Transverse colon (tissue), 4 donors: Measurements from ENCODE around the gene ZMIZ1. TPM values are rescaled to one million over a fixed set of nuclear protein-coding genes. Genes with fewer than 3 reads are reported as not detected.

Experiments
- DNase-seq: peaks from one replicate; pipeline ENCODE4 v3.0.0-alpha.2; 2019
- H3K27ac ChIP-seq, 4 donors: fragments of 200-600 bp; sonication (generic); 2 replicates each; pipeline ENCODE4 v1.5.1; 2016 to 2018; ENCODE audit warnings: inconsistent platforms in 4 of 4
- H3K27me3 ChIP-seq: fragments of 200-600 bp; sonication (generic); 2 replicates; pipeline ENCODE4 v1.5.1; 2017; ENCODE audit warnings: inconsistent platforms
- H3K36me3 ChIP-seq, 4 donors: fragments of 200-600 bp; sonication (generic); 2 replicates each; pipeline ENCODE4 v1.5.1; 2017 to 2019; ENCODE audit warnings: inconsistent platforms in 4 of 4
- H3K4me1 ChIP-seq, 4 donors: fragments of 200-600 bp; sonication (generic); 2 replicates each; pipeline ENCODE4 v1.5.1; 2017 to 2020; ENCODE audit warnings: inconsistent platforms in 4 of 4
- H3K4me3 ChIP-seq, 4 donors: fragments of 200-600 bp; sonication (generic); 1 replicate in 1 of 4; 2 replicates in 3 of 4; pipeline versions ENCODE4 v1.5.1 to v1.6.1; 2017 to 2019; ENCODE audit warnings: inconsistent platforms in 4 of 4
- H3K9me3 ChIP-seq, 2 donors: fragments of 200-600 bp; sonication (generic); 2 replicates each; pipeline ENCODE4 v1.5.1; 2017 to 2019; ENCODE audit warnings: inconsistent platforms in 2 of 2
- CTCF ChIP-seq, 5 experiments: fragments of 200-600 bp in 3 of 5; fragments of 450-650 bp in 2 of 5; sonication (generic) in 3 of 5; IDR thresholded peaks; 1 replicate in 2 of 5; 2 replicates in 3 of 5; pipeline ENCODE4 v1.5.1; 2016 to 2017; ENCODE audit warnings: antibody characterized with exemption in 5 of 5, inconsistent platforms in 3 of 5, mild to moderate bottlenecking in 2 of 5, moderate library complexity in 1 of 5
- EP300 ChIP-seq: sonication (generic); formaldehyde crosslinking; IDR thresholded peaks from one replicate; pipeline ENCODE4 v1.6.1; 2017; ENCODE audit warnings: antibody characterized with exemption, low read depth
- POLR2A ChIP-seq: fragments of 450-650 bp; IDR thresholded peaks from one replicate; pipeline ENCODE4 v1.6.1; 2016; ENCODE audit warnings: antibody characterized with exemption, mild to moderate bottlenecking, moderate library complexity
- POLR2AphosphoS5 ChIP-seq, 3 donors: sonication (generic); formaldehyde crosslinking; IDR thresholded peaks; one replicate each; pipeline ENCODE4 v1.6.1; 2016; ENCODE audit warnings: antibody characterized with exemption in 3 of 3
- WGBS, 2 donors: methylation state at CpG; one replicate each; pipeline ENCODE4 v1.1.5; 2018; ENCODE audit warnings: low coverage in 1 of 2; 5-methylcytosine and 5-hydroxymethylcytosine counted together
- in situ Hi-C, 4 donors: fragments of 200-750 bp; cut with MboI; loops; one replicate each; pipeline versions ENCODE4 v1.15.0 to v1.15.1; 2017; ENCODE audit warnings: low sequenced_read_pairs in 3 of 4, low pct_ligation_motif_present in 1 of 4, low pct_unique_long_range_greater_than_20kb in 1 of 4
- intact Hi-C: fragments of 100-400 bp; cut with DNase I; formaldehyde crosslinking; loops from one replicate; pipeline ENCODE4 v1.15.1; 2023; ENCODE audit warnings: low total_unique reads
- total RNA-seq, 4 donors: library from RNA; depleted of rRNA; stranded (reverse); fragments of >200 nt; gene quantifications; one replicate each; pipeline ENCODE4 v1.1.0, GENCODE V29; 2016

ZMIZ1 gene
- total RNA-seq, 4 donors from 2014 or later: 32.0 to 108 (median 63.0) TPM

- in situ Hi-C loops: no loop called here
- TF ChIP-seq EP300 (no peak), CTCF (IDR thresholded peaks at IDR 0.05) (no peak), POLR2AphosphoS5 (IDR thresholded peaks at IDR 0.05) (no peak), POLR2A (no peak)
Measured at GRCh38 chr10:79334573-79334972, 265.8 kb downstream of the ZMIZ1 start.

GRCh38 chr10:79335094-79335469 lies 266.3 kb downstream of the ZMIZ1 start:
- Histone ChIP-seq H3K27me3 (no peaks in the 10 kb centered on the region), H3K36me3 (no peaks in the 10 kb centered on the region), H3K9me3 (no peaks in the 10 kb centered on the region), H3K4me3 (no peak overlapping the region), H3K27ac (no peak overlapping the region), H3K4me1 (peaks cover 0 to 12% (median 3%) of the 10 kb centered on the region in 4 donors)
- intact Hi-C loops (no loop called here), in situ Hi-C loops (no loop called here)
- no peak for TF ChIP-seq POLR2A
- TF ChIP-seq CTCF (IDR thresholded peaks at IDR 0.05): no peak
- no peak for TF ChIP-seq EP300
- TF ChIP-seq POLR2AphosphoS5 (IDR thresholded peaks at IDR 0.05): no peak
- DNase-seq: no peak
- 86% methylated on average over 2 of the region's 2 CpGs; no CpG with 5 or more reads in 1 of the 2 donors for WGBS, 2 donors

More at GRCh38 chr10:79334573-79334972, 265.8 kb downstream of the ZMIZ1 start:
- 94 to 100% methylated on average over 2 of the region's 2 CpGs for WGBS, 2 donors
- intact Hi-C loops: no loop called here
- no peaks in the 10 kb centered on the region for H3K36me3 ChIP-seq
- no peaks in the 10 kb centered on the region for H3K27me3 ChIP-seq
- DNase-seq: no peak
- H3K9me3 ChIP-seq: no peaks in the 10 kb centered on the region
- peaks cover 0 to 12% (median 3%) of the 10 kb centered on the region in 4 donors for H3K4me1 ChIP-seq
- no peak overlapping the region for H3K4me3 ChIP-seq
- H3K27ac ChIP-seq: no peak overlapping the region

GRCh38 chr10:79335470-79336235 lies 266.9 kb downstream of the ZMIZ1 start:
- no peak for DNase-seq
- WGBS, 2 donors: 77% methylated on average over 13 of the region's 13 CpGs; no CpG with 5 or more reads in 1 of the 2 donors
- in situ Hi-C loops (no loop called here), intact Hi-C loops (no loop called here)
- TF ChIP-seq POLR2A (no peak), EP300 (no peak), POLR2AphosphoS5 (IDR thresholded peaks at IDR 0.05) (no peak), CTCF (IDR thresholded peaks at IDR 0.05) (no peak)
- Histone ChIP-seq H3K4me1 (peaks cover 0 to 10% (median 3%) of the 10 kb centered on the region in 4 donors), H3K27ac (no peak overlapping the region), H3K4me3 (no peak overlapping the region), H3K36me3 (no peaks in the 10 kb centered on the region), H3K27me3 (no peaks in the 10 kb centered on the region), H3K9me3 (no peaks in the 10 kb centered on the region)

- no peak for TF ChIP-seq EP300
- no peak for TF ChIP-seq CTCF (IDR thresholded peaks at IDR 0.05)
- TF ChIP-seq POLR2AphosphoS5 (IDR thresholded peaks at IDR 0.05): no peak
- no peak for TF ChIP-seq POLR2A
- Histone ChIP-seq H3K9me3 (no peaks in the 10 kb centered on the region), H3K27ac (no peak overlapping the region), H3K27me3 (no peaks in the 10 kb centered on the region), H3K4me3 (no peak overlapping the region), H3K4me1 (peaks cover 0 to 7% (median 3%) of the 10 kb centered on the region in 4 donors), H3K36me3 (no peaks in the 10 kb centered on the region)
- 98% methylated on average over 3 of the region's 3 CpGs; no CpG with 5 or more reads in 1 of the 2 donors for WGBS, 2 donors
- in situ Hi-C loops: no loop called here
- intact Hi-C loops: no loop called here
- DNase-seq: no peak
Measured at GRCh38 chr10:79336276-79336675, 267.5 kb downstream of the ZMIZ1 start.
